Osteocyte (in vitro differentiated cells): Measurements from ENCODE around the gene ANAPC5. TPM values are rescaled to one million over a fixed set of nuclear protein-coding genes. Genes with fewer than 3 reads are reported as not detected.
A peak's percentile ranks its signal among the peaks of the same experiment; 100 is the strongest.

Experiments
- DNase-seq: peaks from one replicate; pipeline ENCODE4 v3.0.0; 2021; ENCODE audit warnings: mixed read lengths; ENCODE audit not compliant: unreplicated experiment; ENCODE audit errors: extremely low spot score
- H3K27ac Mint-ChIP-seq: one replicate; pipeline ENCODE4 v1.8.0; 2021; ENCODE audit warnings: mild to moderate bottlenecking, mixed read lengths; ENCODE audit not compliant: unreplicated experiment
- H3K27me3 Mint-ChIP-seq: one replicate; pipeline ENCODE4 v1.8.0; 2021; ENCODE audit warnings: mixed read lengths; ENCODE audit not compliant: unreplicated experiment
- H3K36me3 Mint-ChIP-seq: one replicate; pipeline ENCODE4 v1.8.0; 2021; ENCODE audit warnings: mixed read lengths; ENCODE audit not compliant: unreplicated experiment
- H3K4me1 Mint-ChIP-seq: one replicate; pipeline ENCODE4 v1.8.0; 2021; ENCODE audit warnings: mixed read lengths; ENCODE audit not compliant: unreplicated experiment
- H3K4me3 Mint-ChIP-seq: one replicate; pipeline ENCODE4 v1.8.0; 2021; ENCODE audit warnings: mild to moderate bottlenecking, moderate library complexity, mixed read lengths; ENCODE audit not compliant: unreplicated experiment
- H3K9me3 Mint-ChIP-seq: one replicate; pipeline ENCODE4 v1.8.0; 2021; ENCODE audit warnings: mixed read lengths; ENCODE audit not compliant: unreplicated experiment
- CTCF ChIP-seq: fragments of 200-600 bp; sonication (generic); IDR thresholded peaks from 2 replicates; pipeline ENCODE4 v1.5.0; 2021; ENCODE audit warnings: antibody characterized with exemption, mild to moderate bottlenecking, moderate library complexity
- total RNA-seq: library from RNA; stranded (reverse); gene quantifications from 2 replicates; pipeline ENCODE4 v1.2.1, GENCODE V29; 2021

The ANAPC5 gene
- total RNA-seq, 1 donor from 2014 or later: 130 TPM

DNA sequence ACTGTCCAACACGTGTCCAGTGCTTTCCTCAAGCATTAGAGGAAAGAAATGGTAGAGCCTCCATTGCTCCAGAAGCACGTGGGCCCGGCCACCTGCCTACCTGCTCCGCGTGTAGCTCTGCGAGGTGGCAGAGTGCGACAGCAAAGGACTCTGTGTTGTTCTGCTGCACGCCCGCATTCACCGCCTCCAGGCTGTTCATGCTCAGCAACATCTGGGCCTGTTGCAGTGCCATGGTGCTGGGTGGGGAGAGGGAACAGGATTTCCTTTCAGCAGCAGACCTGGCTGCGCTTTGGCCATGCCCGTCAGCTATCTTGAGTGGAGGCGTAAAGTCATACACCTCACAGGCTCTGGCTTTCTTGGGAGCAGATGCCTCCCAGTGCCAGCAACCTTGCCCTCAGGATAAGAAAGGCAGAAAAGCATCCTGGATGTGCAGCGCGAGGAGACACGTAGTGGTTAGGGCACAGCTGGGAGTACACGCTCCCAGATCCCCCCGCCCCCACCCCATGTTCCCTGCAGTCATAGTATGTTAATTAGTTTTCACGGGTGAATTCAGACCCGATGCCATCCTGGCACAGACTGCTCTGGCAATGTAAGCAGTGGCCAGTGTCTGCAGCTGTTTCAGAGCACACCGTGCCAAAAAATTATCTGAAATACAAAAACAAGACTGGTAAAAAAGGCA, 25.1 kb downstream of the ANAPC5 start:
- H3K4me1 Mint-ChIP-seq: no peaks in the 10 kb centered on the region
- peaks cover 49% of the 10 kb centered on the region for H3K36me3 Mint-ChIP-seq
- H3K4me3 Mint-ChIP-seq: no peak overlapping the region
- no peaks in the 10 kb centered on the region for H3K27me3 Mint-ChIP-seq
- TF ChIP-seq CTCF: no peak
- DNase-seq: no peak
- no peaks in the 10 kb centered on the region for H3K9me3 Mint-ChIP-seq
- H3K27ac Mint-ChIP-seq: peak overlapping the region; percentile 19

DNA sequence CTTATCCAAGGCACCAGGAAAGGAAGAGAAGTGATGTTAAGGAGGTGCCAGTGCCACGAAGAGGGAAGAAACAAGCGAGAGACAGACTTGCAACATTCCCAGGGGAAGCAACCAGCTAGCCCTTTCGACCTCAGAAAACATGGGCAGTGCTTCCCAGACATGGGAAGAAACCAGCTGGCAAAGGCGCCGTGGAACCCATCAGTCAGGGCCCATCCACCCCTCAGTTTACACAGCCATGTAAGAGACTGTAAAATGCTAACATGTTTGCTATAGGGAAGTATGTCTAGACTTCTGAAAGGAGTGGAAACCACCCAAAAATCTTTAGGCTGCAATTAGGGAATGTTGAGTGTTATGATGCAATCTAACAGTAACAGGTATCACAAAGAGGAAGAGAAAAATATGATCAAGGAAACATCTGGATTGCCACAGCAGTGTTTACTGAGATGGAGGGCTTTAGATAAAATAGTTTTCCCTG, 26.3 kb downstream of the ANAPC5 start:
- no peaks in the 10 kb centered on the region for H3K4me1 Mint-ChIP-seq
- DNase-seq: no peak
- peaks cover 41% of the 10 kb centered on the region for H3K36me3 Mint-ChIP-seq
- no peaks in the 10 kb centered on the region for H3K9me3 Mint-ChIP-seq
- H3K27ac Mint-ChIP-seq: peak overlapping the region; percentile 15
- TF ChIP-seq CTCF: no peak
- no peak overlapping the region for H3K4me3 Mint-ChIP-seq
- H3K27me3 Mint-ChIP-seq: no peaks in the 10 kb centered on the region

GRCh38 chr12:121323908-121324307, 28.3 kb downstream of the ANAPC5 start:
- TF ChIP-seq CTCF: no peak
- no peaks in the 10 kb centered on the region for H3K4me1 Mint-ChIP-seq
- H3K36me3 Mint-ChIP-seq: peaks cover 33% of the 10 kb centered on the region
- no peak for DNase-seq
- H3K9me3 Mint-ChIP-seq: no peaks in the 10 kb centered on the region
- H3K4me3 Mint-ChIP-seq: no peak overlapping the region
- H3K27ac Mint-ChIP-seq: no peak overlapping the region
- no peaks in the 10 kb centered on the region for H3K27me3 Mint-ChIP-seq

DNA sequence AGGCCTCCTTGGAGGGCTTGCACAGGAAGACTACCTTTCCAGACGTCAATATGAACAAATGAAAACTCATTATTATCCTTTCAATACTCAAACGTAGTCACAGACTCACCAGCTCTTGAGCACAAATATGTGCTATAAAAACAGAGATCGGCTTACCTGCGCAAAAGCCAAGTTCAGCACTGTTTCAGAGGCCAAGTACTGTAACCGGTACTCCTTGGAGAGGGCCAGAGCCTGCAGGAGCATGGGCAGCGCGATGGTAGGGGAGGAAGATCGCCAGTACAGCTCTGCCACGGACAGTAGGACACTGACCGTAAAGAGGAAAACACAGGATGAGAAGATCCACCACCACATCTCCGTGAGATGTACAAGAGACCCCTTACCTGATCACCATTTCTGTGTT, 34.1 kb downstream of the ANAPC5 start:
- Mint-ChIP-seq H3K27ac (no peak overlapping the region), H3K36me3 (peaks cover 31% of the 10 kb centered on the region), H3K27me3 (no peaks in the 10 kb centered on the region)

More for the DNA sequence above, 34.1 kb downstream of the ANAPC5 start:
- no peak overlapping the region for H3K4me3 Mint-ChIP-seq
- TF ChIP-seq CTCF: no peak
- DNase-seq: no peak
- H3K4me1 Mint-ChIP-seq: no peaks in the 10 kb centered on the region
- H3K9me3 Mint-ChIP-seq: no peaks in the 10 kb centered on the region
